Activated T-cell treated with anti-CD3 and anti-CD28 coated beads, Interleukin-2, amount 50 U/mL, for 48 hours (primary cell): ENCODE data around the gene TLDC2.

Experiments used
- DNase-seq, 2 experiments: peaks; one replicate each; pipeline ENCODE4 v3.0.0-alpha.2; 2020

The TLDC2 gene

DNA sequence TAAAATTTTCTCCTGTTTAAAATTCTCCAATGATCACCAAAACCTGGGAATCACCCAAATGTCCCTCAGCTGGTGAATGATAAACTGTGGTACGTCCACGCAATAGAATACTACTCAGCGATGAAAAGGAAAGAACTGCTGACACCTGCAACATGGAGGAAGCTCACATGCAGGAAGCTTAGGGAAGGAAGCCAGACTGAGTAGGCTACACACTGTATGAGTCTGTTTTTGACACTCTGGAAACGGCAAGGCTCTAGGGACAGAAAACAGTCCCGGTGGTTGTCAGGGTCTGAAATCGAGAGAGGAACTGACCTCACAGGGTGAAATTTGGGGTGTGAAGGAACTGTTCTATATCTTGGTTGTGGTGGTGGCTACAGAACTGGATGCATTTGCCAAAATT lies 25.2 kb upstream of the TLDC2 start:
- no peak for DNase-seq

DNA sequence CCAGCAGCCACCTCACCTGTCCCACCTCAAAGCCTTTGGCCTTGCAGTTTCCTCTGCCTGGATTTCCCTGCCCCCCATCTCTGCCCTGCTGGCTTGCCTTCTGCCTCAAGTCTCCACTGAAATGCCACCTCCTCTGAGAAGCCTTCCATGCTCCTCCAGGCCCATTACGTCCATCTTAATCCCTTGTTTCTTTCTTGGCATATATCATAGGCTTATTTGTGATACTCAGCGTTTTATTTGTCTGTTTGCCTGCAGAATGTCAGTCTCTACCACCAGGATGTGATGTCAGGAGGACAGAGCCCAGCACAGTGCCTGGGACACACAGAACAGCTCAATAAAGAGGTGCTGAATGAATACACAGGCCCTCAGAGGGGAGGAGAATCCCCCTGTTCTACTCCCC lies 24.4 kb upstream of the TLDC2 start:
- DNase-seq = no peak

DNA sequence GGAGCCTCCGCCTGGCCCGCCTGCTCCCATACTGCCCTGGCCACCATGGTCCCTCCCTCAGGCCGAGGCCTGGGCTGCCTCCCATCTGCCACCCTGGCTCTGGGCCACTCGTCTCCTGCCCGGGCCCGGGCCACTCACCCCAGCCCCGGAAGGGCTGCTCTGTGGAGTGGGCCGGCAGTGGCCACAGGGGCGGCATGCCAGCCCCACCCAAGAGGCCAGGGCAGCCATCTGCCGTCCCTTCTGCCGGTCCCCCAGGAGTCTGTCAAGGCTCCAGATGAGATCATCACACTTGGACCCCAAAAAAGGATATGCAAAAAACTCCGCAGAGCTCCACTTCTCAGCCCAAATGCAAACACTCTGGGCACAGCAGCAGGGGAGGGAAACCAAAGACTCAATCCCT lies 23.8 kb upstream of the TLDC2 start:
- no peak for DNase-seq

DNA sequence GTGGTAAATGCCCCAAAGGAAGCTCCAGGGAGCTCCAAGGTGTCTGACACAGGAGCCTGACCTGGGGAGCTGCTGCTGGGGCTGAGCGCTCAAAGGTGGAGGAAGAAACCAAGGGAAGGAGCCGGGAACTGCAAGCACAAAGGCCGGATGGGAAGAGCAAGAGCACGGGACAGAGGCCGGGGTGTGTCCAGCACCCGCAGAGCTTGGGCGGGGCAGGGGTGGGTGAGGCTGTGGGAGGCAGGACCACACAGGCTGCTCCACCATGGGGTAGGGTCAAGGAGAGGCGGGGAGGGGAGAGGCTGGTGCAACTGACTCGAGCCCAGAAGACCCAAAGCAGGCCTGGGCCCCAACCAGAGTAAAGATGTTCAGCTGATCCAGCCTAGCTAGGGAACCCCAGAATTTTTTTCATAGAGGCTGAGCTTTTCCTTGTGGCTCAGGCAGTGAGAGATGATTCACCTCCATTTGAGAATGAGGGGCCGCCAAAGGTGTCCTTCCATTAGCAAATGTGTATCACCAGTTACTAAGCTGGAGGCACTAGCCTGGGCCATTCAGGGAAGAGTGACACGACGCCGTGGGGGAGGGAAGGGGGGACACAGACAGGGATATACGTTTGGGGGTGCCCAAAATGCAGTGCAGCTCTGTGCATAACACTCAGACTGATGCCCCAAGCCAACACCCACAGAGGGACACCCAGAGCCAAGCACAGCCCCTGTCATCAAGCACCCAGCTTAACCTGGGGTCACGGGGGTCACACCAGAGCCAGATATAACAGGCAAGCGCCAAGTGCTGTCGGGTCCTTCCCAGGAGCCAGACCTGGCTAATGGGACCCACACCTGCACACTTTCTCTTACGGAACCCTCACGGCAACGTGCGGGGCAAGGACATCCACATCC lies 21.3 kb upstream of the TLDC2 start:
- DNase-seq = no peak

DNA sequence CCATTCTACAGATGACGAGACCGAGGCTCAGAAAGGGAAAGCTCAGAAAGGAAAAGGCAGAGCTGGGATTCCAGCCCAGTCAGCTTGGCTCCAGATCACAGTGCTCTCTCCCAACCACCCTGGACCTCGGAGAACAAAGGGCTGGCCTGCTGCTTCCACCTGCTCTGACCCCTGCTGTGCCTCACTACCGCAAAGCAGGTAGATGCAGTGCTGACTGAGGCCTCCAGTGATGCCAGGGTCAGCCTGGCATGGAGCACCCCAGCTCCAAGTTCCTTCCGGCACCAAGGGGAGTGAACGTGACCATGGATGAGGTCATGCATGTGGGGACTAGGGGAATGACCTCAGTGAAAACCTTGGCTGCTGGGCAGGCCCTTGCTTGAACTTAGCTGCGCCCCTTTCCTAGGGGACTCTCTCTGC lies 20.7 kb upstream of the TLDC2 start:
- DNase-seq = no peak

DNA sequence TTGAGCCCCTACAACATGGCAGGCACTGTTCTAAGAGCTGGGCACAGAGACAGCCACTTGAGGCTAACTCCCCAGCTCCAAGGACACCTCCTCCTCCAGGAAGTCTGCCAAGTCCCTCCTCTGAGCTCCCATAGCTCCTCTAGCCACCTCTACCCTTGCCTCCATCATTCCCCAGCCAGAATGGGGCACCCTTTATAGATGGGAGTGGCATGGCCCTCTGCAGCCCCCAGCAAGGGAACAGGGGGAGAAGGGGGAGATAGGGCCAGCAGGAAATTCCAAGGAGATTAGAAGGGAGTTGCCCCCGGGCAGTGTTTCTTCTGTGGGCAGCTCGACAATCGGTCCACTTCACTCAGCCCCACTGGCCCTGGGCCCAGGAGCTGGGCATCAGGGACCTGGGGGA lies 19.7 kb upstream of the TLDC2 start:
- no peak for DNase-seq

DNA sequence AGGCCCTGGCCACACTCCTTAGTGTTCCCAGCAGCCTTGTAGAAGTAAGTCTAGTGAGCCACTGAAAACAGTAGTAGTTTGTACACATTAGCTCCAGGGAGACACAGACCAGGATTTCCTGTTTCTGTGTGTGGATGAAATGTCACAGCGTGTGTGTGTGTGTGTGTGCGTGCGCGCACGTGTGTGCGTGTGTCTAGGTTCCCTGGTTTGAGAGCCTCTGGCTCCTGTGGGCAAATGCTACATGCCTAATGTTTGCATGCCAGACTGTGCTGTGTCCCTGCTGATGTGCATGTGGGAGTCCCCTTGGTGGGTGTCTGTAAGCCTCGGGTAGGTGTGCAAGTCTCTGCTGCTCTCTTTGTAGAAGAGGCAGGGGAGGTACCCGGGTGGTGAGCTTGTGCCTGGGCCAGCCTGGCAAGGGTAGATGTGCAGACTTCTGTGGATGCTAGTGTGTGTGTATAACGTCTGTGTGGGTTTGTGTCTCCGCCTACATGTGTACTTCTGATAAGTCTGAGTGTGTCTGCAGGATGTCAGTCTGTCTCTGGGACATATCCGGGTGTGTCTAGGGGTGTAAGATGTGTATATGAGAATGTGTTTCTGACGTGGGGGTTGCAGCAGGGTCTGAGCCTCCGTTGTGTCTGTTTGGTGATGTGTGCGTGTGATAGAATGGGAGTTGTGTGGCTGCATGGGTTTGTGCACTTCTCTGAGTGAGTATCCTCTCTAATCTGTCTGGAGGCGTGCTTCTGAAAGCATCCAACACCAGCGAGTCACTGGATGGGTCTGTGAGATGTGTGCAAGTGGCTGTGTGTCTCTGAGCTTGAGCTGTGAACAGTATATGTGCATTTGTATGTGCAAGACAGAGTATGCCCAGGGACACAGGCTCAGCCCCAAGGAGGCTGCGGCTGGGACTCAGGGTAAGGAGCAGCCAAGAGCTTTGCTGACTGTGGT lies 19.0 kb upstream of the TLDC2 start:
- DNase-seq = peak; percentile 36 to 39

DNA sequence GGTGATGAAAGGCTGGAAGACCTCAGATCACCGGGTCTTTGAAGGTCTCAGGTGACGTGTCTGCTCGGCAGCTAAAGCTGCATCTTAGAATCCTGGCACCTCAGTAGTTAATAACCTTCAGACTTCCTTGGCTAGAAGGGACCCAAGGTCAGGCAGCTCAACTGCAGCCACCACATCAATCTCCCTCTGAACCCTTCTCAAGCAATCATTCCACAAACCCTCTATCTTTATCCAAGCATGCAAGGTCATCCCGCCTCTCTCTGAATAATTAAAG lies 16.7 kb upstream of the TLDC2 start:
- no peak for DNase-seq

DNA sequence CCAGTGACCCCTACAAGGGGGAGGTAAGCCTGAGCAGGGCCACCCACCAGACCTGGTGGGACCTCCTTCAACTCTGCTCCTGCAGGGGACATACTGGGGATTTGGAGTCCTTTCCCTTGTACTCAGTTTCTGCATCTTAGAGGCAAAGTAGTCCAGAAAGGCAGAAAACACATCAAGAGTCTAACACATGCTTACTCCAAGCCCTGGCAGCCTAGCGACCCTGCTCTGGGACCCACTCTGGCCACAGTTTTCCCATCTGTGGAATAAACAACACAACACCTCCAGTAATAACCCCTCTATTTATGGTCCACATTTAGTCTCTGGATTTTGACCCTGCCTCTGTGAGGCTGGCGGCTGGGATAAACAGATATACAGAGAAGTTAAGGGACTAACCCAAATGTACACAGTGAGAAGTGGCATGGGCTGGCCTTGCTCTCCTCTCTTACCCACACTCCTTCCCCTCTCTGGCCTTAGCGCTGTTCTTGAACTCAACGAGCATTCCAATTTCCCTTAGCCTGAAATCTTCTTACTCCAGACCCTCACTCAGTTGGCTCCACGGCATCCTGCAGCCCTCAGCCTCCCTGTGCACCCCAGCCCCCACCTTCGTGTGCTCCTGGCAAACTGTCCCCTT lies 16.1 kb upstream of the TLDC2 start:
- DNase-seq = no peak

DNA sequence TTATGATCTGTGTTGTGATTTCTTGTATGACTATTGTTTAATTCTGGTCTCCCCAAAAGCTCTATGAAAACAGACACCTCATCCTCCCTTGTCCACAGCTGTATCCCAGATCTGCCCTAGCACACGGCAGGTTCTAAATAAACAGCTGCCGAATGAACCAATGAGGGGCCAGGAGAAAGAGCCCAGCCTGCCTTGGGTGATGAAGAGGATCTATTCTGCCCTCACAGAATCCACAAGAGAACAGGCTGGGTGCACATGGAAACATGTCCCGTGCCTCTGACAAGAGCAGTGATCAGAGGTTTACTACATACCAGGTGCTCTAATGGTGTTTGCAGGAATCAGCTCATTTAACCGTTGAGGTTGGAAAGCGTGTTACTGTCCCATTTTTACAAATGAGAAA lies 15.6 kb upstream of the TLDC2 start:
- DNase-seq = no peak

DNA sequence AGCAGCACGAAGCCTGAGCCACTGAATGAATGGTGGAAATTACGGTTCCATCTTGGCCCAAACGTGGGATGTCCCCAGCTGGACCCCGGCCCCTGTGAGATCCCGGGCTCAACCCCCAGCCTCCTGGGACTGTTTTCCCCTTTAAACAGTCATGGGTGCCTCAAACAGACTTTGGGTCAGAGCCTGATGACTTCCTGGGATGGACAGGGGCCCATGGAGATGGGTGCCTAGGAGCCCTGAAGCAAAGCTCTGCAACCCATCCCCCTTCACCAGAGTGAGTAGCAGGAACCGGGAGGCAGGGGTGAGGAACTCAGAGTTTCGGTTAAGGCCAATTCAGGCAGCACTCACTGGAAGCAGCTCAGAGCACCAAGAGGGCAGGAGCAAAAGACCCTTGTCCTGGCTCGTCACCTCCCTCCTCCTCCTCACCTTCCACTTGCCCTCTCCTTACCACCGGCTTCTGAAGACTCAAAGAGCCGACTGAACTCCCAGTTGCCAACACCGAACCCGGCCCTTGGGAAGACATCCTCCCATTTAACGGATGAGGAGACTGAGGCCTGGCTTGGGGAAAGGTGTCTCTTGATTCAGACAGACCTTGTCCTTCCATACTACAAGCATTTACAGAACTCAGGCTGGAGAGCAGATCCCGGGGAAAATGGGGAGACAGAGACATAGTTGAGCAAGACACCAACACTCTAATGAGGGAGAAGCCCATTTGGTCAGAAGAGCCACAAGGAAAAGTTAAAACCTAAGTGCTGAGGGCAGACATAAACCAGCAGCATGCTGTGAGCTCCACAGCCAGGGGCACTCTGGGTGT lies 14.9 kb upstream of the TLDC2 start:
- no peak for DNase-seq

DNA sequence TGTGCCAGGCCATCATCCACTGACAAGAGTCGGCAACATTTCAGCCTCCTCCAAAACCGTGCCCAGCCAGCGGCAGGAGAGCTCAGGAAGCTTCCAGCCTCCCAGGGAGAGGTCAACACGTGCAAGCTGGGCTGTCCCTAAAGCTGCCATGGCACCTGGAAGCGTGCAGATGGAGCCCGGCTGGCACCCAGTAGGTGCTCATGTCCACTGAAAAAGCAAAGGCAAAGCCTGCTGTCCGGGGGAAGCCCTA lies 14.4 kb upstream of the TLDC2 start:
- no peak for DNase-seq

DNA sequence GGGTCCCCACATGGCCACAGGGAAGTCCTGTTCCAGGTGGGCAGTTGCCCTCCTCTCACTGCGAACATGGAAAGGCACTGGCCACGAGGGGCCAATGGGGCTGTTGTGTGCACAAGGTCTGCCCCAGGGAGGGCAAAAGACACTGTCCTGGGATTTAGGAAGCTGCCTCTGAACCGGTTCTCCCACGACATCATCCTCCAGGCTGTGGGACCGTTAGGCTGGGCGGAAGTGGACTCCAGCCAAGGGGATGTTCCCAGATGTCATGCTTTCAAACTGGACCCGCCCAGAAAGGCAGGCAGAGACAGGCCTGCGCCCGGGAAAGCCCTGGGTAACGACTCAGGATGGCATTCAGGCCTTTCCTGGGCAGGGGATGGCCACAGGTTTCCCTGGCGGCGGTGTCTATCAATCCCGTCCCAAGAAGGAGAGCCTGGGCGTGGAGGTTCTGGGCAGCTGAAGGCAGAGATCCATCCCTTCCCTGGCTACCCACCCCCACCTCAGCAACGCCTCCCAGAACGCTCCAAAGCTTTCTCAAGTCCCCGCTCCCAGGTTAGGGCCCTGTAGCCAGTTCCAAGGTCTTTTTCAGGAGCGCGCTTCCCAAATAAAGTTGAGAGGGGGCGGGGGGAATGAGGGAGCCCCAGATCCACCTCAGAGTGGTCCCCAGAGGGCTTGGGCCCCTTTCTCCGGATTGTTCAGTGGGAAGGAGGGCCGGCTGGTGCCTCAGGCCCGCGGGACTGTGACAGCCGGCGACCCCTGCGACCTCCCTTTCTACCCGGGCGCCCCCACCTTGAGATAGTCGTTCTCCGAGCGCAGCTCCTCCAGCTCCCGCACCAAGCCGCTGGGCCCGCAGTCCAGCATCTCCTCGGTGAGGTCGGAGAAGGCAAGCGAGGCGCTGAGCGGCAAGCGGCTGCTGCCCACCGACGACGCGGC lies 13.8 kb upstream of the TLDC2 start:
- no peak for DNase-seq

DNA sequence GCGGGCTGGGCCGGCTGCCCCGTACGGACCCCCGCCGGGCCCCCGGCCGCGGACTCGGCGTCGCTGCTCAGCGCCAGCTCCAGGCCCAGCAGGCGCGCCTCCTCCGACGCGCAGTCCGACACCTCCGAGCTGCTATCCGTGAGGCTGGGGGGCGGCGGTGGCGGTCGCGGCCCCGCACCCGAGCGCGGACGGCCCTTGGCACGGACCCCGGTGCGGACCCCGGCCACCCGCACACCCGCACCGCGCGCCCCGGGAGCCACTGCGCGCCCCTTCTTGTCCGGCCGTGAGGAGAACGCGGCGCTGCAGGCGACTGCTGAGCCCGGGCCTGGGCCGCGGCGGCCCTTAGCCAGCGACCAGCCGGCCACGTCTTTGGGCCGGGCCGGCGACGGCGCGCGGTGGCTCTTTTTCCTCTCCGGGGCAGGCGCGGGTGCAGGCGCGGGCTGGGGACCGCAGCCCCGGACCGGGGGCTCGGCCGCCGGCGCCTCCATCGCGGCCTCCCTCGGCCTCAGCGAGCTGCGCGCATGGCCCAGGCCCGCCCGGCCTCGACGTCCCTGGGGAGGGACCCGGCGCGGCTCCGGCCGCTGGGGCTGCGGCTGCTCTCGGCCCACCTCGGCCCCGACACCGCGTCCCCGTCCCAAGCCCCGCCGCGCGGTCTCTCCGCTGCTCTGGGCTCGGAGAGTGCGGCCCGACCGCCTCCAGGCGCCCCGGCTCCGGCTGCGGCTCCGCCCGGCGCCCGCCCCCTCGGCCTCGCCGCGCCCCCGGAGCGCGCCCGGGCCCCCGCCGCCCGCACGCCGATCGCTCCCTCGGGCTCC lies 12.9 kb upstream of the TLDC2 start:
- DNase-seq = no peak

DNA sequence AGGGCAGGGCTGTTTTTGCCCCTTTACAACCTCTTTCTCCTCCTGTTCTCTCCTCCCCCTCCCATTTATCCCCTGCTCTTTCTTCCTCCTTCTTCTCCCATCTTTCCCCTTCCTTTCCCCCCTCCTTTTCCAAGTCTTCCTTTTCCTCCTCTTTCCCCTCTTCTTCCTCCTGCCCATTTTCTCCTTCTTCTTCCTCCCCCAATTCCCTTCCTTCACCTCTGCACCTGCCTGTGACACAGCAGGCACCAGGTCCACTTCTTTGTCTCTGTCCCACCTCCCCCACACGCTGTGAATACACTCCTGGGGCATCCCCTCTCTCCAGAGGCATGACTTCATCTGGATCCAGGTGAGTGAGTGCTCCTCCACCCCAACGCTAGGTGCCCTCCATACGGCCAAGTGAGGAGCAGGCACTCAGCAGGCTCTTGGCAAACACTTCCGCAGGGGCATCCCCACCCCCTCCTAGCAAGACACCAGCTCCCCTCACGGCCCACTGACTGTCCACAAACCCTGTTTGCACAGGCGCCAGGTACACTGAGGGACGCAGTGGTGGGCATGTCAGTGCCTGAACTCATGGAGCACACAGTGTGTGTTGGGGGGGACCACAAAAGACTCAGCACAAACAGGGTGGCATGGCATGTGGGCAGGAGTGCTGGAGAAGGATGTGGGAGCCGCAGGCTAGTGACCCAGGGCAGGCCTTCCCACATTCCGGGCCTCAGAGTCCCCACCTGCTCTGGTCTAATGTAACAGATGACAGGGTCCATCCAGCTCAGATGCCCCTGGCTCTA lies 10.7 kb upstream of the TLDC2 start:
- no peak for DNase-seq

DNA sequence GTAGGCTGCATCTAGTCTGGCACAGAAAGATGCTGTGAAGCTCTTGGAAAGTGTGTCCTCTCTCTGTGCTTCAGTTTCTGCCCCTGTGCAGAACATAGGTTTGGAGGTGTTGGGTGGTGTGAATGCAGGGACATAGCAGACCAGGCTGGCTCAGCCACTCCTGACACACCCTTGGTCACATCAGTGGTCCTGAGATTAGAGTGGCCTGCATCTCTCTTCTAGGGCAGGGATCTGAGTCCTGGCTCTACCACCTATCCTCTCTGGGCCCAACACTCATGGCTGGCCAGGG lies 10.1 kb upstream of the TLDC2 start:
- no peak for DNase-seq

DNA sequence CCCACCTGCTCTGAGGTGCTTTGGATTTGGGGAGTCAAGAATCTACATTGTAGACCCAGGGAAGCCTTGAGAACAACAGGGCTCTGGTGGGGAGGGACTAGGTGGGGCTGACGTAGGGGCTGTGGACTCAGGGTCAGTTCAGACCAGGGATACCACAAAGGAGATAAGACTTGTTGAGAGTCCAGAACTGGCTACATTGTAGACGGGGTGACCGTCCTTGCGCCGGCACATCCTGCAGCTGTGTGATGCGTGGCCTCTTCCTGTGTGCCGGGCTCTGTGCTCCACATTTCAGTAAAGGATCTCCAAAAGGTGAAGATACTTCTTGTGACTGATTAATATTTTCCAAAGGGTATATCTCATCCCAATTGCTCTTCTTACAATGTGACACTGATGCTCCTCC lies 9.8 kb upstream of the TLDC2 start:
- no peak for DNase-seq

DNA sequence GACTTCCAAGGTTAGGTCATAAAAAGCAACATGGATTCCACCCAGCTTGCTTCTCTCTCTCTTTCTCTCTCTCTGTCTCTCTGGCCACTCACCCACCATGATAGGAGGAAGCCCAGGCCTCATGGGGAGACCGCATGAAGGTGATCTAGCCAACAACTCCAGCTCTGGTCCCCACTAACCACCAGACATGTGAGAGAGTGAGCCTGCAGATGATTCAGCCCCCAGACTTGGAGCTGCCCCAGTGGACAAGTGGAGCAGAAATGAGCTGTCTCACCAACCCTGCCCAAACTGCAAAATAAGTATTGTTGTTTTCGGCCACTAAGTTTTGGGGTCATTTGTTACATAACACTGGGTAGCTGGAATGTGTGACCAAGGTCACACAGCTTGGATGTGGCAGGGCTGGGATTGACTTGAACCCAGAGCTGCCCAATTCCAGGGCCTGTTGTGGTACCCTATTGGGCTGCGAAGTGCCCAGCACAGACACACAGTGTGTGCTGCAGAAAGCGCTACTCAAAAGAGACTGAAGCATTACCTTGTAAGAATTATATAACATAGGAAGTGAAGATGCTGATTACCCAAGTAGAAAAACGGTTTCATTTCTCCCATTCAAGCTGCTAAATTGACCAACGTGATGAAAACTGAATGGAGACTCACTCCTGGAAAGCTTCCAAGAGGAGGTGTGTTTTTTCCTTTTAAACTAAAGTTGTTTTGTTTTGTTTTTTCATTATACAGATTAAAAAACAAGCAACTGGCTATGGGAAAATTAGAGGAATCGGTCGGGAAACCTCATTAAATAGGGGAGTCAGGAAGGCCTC lies 9.1 kb upstream of the TLDC2 start:
- DNase-seq = no peak
